Trophoblast cell (in vitro differentiated cells and primary cell): ENCODE results near the gene GP5.

Experiments used
- DNase-seq, 2 donors: peaks; one replicate each; pipeline ENCODE4 v3.0.0-alpha.2; 2016
- H2AFZ ChIP-seq: 2 replicates; pipeline ENCODE4 v1.6.1; 2013; ENCODE audit warnings: low read length, moderate library complexity, mild to moderate bottlenecking; ENCODE audit not compliant: insufficient read depth, poor library complexity
- H2AK5ac ChIP-seq: 2 replicates; pipeline ENCODE4 v1.6.1; 2013; ENCODE audit warnings: mild to moderate bottlenecking, low read length
- H2BK120ac ChIP-seq: 2 replicates; pipeline ENCODE4 v1.6.1; 2013; ENCODE audit warnings: low read length, mild to moderate bottlenecking, moderate library complexity; ENCODE audit not compliant: insufficient read depth, poor library complexity
- H2BK12ac ChIP-seq: 2 replicates; pipeline ENCODE4 v1.6.1; 2013; ENCODE audit warnings: mild to moderate bottlenecking, low read length, moderate library complexity
- H2BK5ac ChIP-seq: 2 replicates; pipeline ENCODE4 v1.6.1; 2013; ENCODE audit warnings: low read length, low read depth, moderate library complexity, mild to moderate bottlenecking; ENCODE audit not compliant: poor library complexity
- H3K14ac ChIP-seq: 2 replicates; pipeline ENCODE4 v1.6.1; 2013; ENCODE audit warnings: mild to moderate bottlenecking, low read length
- H3K18ac ChIP-seq: 2 replicates; pipeline ENCODE4 v1.6.1; 2013; ENCODE audit warnings: mild to moderate bottlenecking, low read length
- H3K23ac ChIP-seq: 2 replicates; pipeline ENCODE4 v1.6.1; 2013; ENCODE audit warnings: low read length
- H3K27ac ChIP-seq: 2 replicates; pipeline ENCODE4 v1.5.1; 2013; ENCODE audit warnings: low read depth, mild to moderate bottlenecking, inconsistent platforms, low read length, moderate library complexity
- H3K27me3 ChIP-seq: 2 replicates; pipeline ENCODE4 v1.6.1; 2013; ENCODE audit warnings: inconsistent platforms, mild to moderate bottlenecking, low read length, moderate library complexity; ENCODE audit not compliant: insufficient read depth
- H3K36me3 ChIP-seq, 2 experiments: 1 replicate in 1 of 2; 2 replicates in 1 of 2; pipeline ENCODE4 v1.6.1; 2013; ENCODE audit warnings: low read length in 2 of 2, mild to moderate bottlenecking in 2 of 2, moderate library complexity in 1 of 2; ENCODE audit not compliant: insufficient read depth in 2 of 2, control insufficient read depth in 1 of 2
- H3K4ac ChIP-seq: 2 replicates; pipeline ENCODE4 v1.6.1; 2013; ENCODE audit warnings: low read depth, mild to moderate bottlenecking, low read length, moderate library complexity
- H3K4me1 ChIP-seq, 2 experiments: 1 replicate in 1 of 2; 2 replicates in 1 of 2; pipeline ENCODE4 v1.6.1; 2013; ENCODE audit warnings: low read length in 2 of 2, mild to moderate bottlenecking in 2 of 2, moderate library complexity in 1 of 2; ENCODE audit not compliant: insufficient read depth in 2 of 2, control insufficient read depth in 1 of 2
- H3K4me2 ChIP-seq: 2 replicates; pipeline ENCODE4 v1.6.1; 2013; ENCODE audit warnings: inconsistent platforms, mild to moderate bottlenecking, low read length, moderate library complexity
- H3K4me3 ChIP-seq: 2 replicates; pipeline ENCODE4 v1.5.1; 2013; ENCODE audit warnings: mild to moderate bottlenecking, low read depth, low read length, inconsistent platforms
- H3K79me1 ChIP-seq: one replicate; pipeline ENCODE4 v1.6.1; 2013; ENCODE audit warnings: low read length
- H3K79me2 ChIP-seq: 2 replicates; pipeline ENCODE4 v1.6.1; 2013; ENCODE audit warnings: low read length, mild to moderate bottlenecking; ENCODE audit not compliant: control insufficient read depth, insufficient read depth, poor library complexity
- H3K9ac ChIP-seq: 2 replicates; pipeline ENCODE4 v1.6.1; 2013; ENCODE audit warnings: mild to moderate bottlenecking, low read length
- H3K9me3 ChIP-seq: 2 replicates; pipeline ENCODE4 v1.6.1; 2013; ENCODE audit warnings: low read depth, mild to moderate bottlenecking, control low read depth, inconsistent platforms, low read length; ENCODE audit not compliant: insufficient read depth
- H4K12ac ChIP-seq: 2 replicates; pipeline ENCODE4 v1.6.1; 2013; ENCODE audit warnings: low read depth, mild to moderate bottlenecking, low read length, moderate library complexity
- H4K8ac ChIP-seq: 2 replicates; pipeline ENCODE4 v1.6.1; 2013; ENCODE audit warnings: low read depth, mild to moderate bottlenecking, low read length, moderate library complexity
- H4K91ac ChIP-seq: one replicate; pipeline ENCODE4 v1.6.1; 2013; ENCODE audit warnings: low read depth, mild to moderate bottlenecking, low read length, moderate library complexity
- WGBS: extraction: QIAGEN DNeasy Blood & Tissue Kit; methylation state at CpG from one replicate; pipeline ENCODE4 v1.1.7; 2013; ENCODE audit warnings: missing lambda C conversion rate; ENCODE audit not compliant: insufficient read length, insufficient coverage; ENCODE audit errors: extremely low coverage; 5-methylcytosine and 5-hydroxymethylcytosine counted together

The GP5 gene

GRCh38 chr3:194401346-194401745, 2.3 kb upstream of the GP5 start:
- no peak for DNase-seq
- H4K12ac ChIP-seq: no peak overlapping the region
- H3K14ac ChIP-seq: no peak overlapping the region
- H2BK120ac ChIP-seq: no peak overlapping the region
- no peaks in the 10 kb centered on the region for H3K79me2 ChIP-seq
- H3K27ac ChIP-seq: no peak overlapping the region
- H2AFZ ChIP-seq: no peak overlapping the region
- no peak overlapping the region for H2BK12ac ChIP-seq
- H3K9ac ChIP-seq: no peak overlapping the region
- no peaks in the 10 kb centered on the region for H3K4me1 ChIP-seq
- H4K91ac ChIP-seq: no peak overlapping the region
- no peaks in the 10 kb centered on the region for H3K9me3 ChIP-seq
- peaks cover 1 to 2% of the 10 kb centered on the region in 2 experiments for H3K36me3 ChIP-seq
- H3K18ac ChIP-seq: no peak overlapping the region
- H3K4me2 ChIP-seq: no peak overlapping the region
- H3K79me1 ChIP-seq: no peaks in the 10 kb centered on the region
- H3K23ac ChIP-seq: no peak overlapping the region
- no peak overlapping the region for H3K4ac ChIP-seq
- peaks cover 6% of the 10 kb centered on the region for H3K27me3 ChIP-seq
- WGBS: no CpG with 5 or more reads among the region's 9 CpGs
- no peak overlapping the region for H4K8ac ChIP-seq
- H3K4me3 ChIP-seq: no peak overlapping the region
- no peak overlapping the region for H2BK5ac ChIP-seq
- H2AK5ac ChIP-seq: no peak overlapping the region

DNA sequence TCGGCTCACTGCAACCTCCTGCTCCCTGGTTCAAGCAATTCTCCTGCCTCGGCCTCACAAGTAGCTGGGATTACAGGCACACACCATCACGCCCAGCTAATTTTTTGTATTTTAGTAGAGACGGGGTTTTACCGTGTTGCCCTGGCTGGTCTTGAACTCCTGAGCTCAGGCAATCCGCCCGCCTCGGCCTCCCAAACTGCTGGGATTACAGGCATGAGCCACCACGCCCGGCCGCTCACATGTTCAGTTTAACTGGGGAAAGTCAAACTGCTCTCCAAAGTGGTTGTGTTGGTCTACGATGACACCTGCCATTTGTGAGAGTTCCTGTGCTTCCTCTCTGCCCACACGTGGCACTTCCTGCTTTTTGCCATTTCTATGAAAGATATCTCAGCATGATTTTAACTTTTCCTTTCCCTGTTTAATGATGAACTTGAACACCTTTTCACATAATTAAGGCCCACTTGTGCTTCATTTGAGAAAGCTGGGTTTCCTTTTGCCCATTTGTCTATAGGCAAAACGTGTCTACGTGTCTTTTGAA, 877 bp upstream of the GP5 start:
- WGBS: no CpG with 5 or more reads among the region's 15 CpGs
- H3K4me2 ChIP-seq: no peak overlapping the region
- no peaks in the 10 kb centered on the region for H3K9me3 ChIP-seq
- no peaks in the 10 kb centered on the region for H3K79me1 ChIP-seq
- no peak overlapping the region for H3K4ac ChIP-seq
- peaks cover 6% of the 10 kb centered on the region for H3K27me3 ChIP-seq
- no peak overlapping the region for H3K14ac ChIP-seq
- H3K36me3 ChIP-seq: peaks cover 0 to 1% of the 10 kb centered on the region in 2 experiments
- no peak overlapping the region for H3K23ac ChIP-seq
- no peak overlapping the region for H3K4me3 ChIP-seq
- no peak overlapping the region for H2AK5ac ChIP-seq
- no peaks in the 10 kb centered on the region for H3K4me1 ChIP-seq
- DNase-seq: no peak
- no peak overlapping the region for H2AFZ ChIP-seq
- H3K79me2 ChIP-seq: no peaks in the 10 kb centered on the region
- no peak overlapping the region for H3K18ac ChIP-seq
- no peak overlapping the region for H4K91ac ChIP-seq
- H3K27ac ChIP-seq: no peak overlapping the region
- H4K12ac ChIP-seq: no peak overlapping the region
- H4K8ac ChIP-seq: no peak overlapping the region
- no peak overlapping the region for H3K9ac ChIP-seq
- H2BK5ac ChIP-seq: no peak overlapping the region
- no peak overlapping the region for H2BK120ac ChIP-seq
- no peak overlapping the region for H2BK12ac ChIP-seq

DNA sequence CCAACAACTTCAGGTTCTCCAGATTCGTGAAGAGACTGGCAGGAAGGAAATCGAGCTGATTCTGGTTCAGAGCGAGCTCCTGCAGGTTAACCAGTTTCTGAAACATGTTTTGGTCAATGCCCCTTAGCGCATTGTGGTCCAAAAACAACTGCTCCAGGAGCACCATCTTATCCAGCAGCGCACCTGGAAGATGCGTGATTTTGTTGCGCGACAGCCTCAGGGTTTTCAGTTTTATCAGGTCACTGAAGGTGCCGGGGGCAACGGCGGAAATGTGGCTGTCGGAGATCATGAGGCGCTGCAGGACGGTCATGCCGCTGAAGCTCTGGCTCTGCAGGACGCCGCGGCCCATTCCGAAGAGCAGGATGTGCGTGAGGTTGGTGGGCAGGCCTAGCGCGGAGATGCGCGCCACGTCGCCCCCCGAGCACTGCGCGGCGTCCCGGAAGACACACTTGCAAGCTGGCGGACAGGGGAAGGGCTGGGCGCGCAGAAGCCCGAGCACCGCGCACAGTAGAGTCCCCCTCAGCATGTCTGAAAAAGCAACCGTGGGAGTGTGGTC, 1.2 kb downstream of the GP5 start:
- no peak overlapping the region for H4K12ac ChIP-seq
- no peak overlapping the region for H3K14ac ChIP-seq
- H2BK120ac ChIP-seq: no peak overlapping the region
- no peak overlapping the region for H2AK5ac ChIP-seq
- H3K27me3 ChIP-seq: peaks cover 6% of the 10 kb centered on the region
- no peak overlapping the region for H3K18ac ChIP-seq
- no peak for DNase-seq
- no peaks in the 10 kb centered on the region for H3K79me2 ChIP-seq
- no peaks in the 10 kb centered on the region for H3K4me1 ChIP-seq
- no peaks in the 10 kb centered on the region for H3K36me3 ChIP-seq
- H3K79me1 ChIP-seq: no peaks in the 10 kb centered on the region
- H3K9me3 ChIP-seq: no peaks in the 10 kb centered on the region
- H3K4me3 ChIP-seq: no peak overlapping the region
- H2BK5ac ChIP-seq: no peak overlapping the region
- H2AFZ ChIP-seq: no peak overlapping the region
- H4K8ac ChIP-seq: no peak overlapping the region
- no peak overlapping the region for H4K91ac ChIP-seq
- peak overlapping the region; percentile 38 for H3K4me2 ChIP-seq
- H3K4ac ChIP-seq: no peak overlapping the region
- no CpG with 5 or more reads among the region's 38 CpGs for WGBS
- H2BK12ac ChIP-seq: no peak overlapping the region
- no peak overlapping the region for H3K23ac ChIP-seq
- no peak overlapping the region for H3K27ac ChIP-seq
- no peak overlapping the region for H3K9ac ChIP-seq

- no peak overlapping the region for H4K8ac ChIP-seq
- no peak overlapping the region for H2BK5ac ChIP-seq
- H3K27ac ChIP-seq: no peak overlapping the region
- H2AFZ ChIP-seq: no peak overlapping the region
- peaks cover 6% of the 10 kb centered on the region for H3K27me3 ChIP-seq
- peak overlapping the region; percentile 23 for H3K4me2 ChIP-seq
- H3K4ac ChIP-seq: no peak overlapping the region
- H3K79me2 ChIP-seq: no peaks in the 10 kb centered on the region
- H3K4me3 ChIP-seq: no peak overlapping the region
- no peak overlapping the region for H4K91ac ChIP-seq
- H3K9me3 ChIP-seq: no peaks in the 10 kb centered on the region
- DNase-seq: no peak
- H2AK5ac ChIP-seq: no peak overlapping the region
- H4K12ac ChIP-seq: no peak overlapping the region
- no peak overlapping the region for H3K14ac ChIP-seq
- H3K79me1 ChIP-seq: no peaks in the 10 kb centered on the region
- no peak overlapping the region for H3K9ac ChIP-seq
- no peak overlapping the region for H2BK12ac ChIP-seq
- no CpG with 5 or more reads among the region's 73 CpGs for WGBS
- no peak overlapping the region for H3K23ac ChIP-seq
- no peak overlapping the region for H3K18ac ChIP-seq
- no peaks in the 10 kb centered on the region for H3K36me3 ChIP-seq
- H3K4me1 ChIP-seq: no peaks in the 10 kb centered on the region
- H2BK120ac ChIP-seq: no peak overlapping the region
These were observed 2.0 kb downstream of the GP5 start for GRCh38 chr3:194396859-194397756.
